Amygdala (tissue), 56 donors: ENCODE results near the gene SRSF9.
"Not testable (repeated sequence)": the region's sequence is repeated elsewhere in the genome, so short reads cannot be mapped to it uniquely, and the experiment has no call there.

Experiments
- DNase-seq, 56 donors: peaks; one replicate each; lab custom pipeline; 2025; lab: John Stamatoyannopoulos, UW

The SRSF9 gene, protein sequence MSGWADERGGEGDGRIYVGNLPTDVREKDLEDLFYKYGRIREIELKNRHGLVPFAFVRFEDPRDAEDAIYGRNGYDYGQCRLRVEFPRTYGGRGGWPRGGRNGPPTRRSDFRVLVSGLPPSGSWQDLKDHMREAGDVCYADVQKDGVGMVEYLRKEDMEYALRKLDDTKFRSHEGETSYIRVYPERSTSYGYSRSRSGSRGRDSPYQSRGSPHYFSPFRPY

GRCh38 chr12:120469450-120470149 lies at the start of gene SRSF9:
SRSF9 (minus strand) TSS chr12:120469748; CDS start chr12:120469609, 139 bp downstream.
- DNase-seq: peak; percentile 47 to 96 (median 90)

GRCh38 chr12:120519324-120519723 lies 49.8 kb upstream of the SRSF9 start:
- not testable (repeated sequence) for DNase-seq

GRCh38 chr12:120515496-120515895 lies 45.9 kb upstream of the SRSF9 start:
- DNase-seq: peak in 18 of 56 donors; percentile 3 to 63 (median 22)

DNA sequence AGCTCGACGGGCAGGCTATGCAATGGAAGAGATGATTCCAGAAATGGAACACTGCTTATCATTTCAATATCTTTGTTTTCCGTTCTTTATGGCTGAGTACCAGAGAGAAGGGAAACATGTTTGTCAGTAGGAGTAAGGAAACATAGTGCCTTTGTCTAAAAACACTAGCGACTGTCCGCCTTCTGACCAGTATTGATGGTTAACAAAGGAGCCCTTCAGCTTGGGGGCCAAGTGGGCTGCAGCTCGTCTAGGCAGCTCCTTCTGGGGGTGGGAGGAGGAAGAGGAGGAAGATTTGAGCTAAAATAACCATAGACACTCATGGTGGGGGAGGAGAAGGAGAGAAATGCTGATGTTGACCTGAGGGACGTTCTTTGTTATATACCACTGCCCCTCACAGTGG lies 44.5 kb upstream of the SRSF9 start:
- DNase-seq: peak in 39 of 56 donors; percentile 7 to 76 (median 35)

DNA sequence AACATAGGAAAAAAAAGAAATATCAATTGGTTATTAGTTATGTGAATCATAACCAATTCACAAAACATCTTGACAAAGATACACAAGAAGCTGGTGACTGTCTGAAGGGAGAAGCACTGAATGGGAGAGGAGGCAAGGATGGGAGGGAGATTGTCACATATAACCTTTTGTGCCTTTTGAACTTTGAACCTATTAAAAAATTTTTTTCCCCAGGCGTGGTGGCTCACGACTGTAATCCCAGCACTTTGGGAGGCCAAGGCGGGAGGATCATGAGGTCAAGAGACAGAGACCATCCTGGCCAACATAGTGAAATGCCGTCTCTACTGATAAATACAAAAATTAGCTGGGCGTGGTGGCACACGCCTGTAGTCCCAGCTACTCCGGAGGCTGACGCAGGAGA lies 39.0 kb upstream of the SRSF9 start:
- DNase-seq: no peak

- no peak for DNase-seq
Measured at GRCh38 chr12:120504587-120504986, 35.0 kb upstream of the SRSF9 start.

- DNase-seq: no peak
Measured at GRCh38 chr12:120500581-120500980, 31.0 kb upstream of the SRSF9 start.

DNA sequence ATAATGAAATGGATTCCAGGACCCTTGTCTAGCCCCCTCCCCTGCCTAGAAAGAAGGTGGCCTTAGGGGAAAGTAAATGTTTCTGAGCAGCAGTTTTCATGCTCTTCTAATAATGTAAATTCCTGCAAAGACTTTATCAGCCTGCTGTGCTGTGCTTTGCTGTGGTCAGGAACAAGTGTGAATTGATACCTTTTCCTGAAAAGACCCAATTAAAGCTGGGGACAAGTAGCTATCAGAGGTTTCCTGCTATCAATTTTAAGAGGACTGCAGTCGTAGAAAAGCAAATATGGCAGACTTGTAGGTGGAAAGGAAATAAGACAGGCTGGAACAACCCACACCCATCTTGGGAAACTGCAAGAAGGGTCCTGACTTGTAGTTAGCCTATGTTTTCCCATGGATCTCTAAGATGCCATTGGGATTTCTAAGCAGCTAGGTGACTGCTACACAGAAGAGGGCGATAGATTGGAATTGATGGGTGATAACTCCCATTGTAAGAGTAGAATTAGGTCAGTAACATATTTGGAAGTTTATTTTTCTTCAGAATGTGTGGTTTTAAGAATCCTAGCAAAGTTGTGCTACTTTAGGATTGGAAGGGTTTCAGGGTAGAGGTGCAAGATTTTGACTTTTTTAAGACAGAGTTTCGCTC lies 29.4 kb upstream of the SRSF9 start:
- no peak for DNase-seq

- DNase-seq: peak in 1 of 56 donors; percentile 2
Measured at GRCh38 chr12:120497524-120498150, 28.1 kb upstream of the SRSF9 start.

- peak in 54 of 56 donors; percentile 23 to 85 (median 66) for DNase-seq
Measured at GRCh38 chr12:120496413-120497340, 27.1 kb upstream of the SRSF9 start.

- DNase-seq: peak in 55 of 56 donors; percentile 52 to 97 (median 93)
Measured at GRCh38 chr12:120495731-120496412, 26.3 kb upstream of the SRSF9 start, which contains the start of gene DYNLL1. DYNLL1 (plus strand) TSS chr12:120496113; CDS start chr12:120496422, 309 bp downstream.

- no peak for DNase-seq
Measured at GRCh38 chr12:120495186-120495730, 25.7 kb upstream of the SRSF9 start.

GRCh38 chr12:120490833-120491512 lies 21.4 kb upstream of the SRSF9 start:
- peak in 19 of 56 donors; percentile 11 to 72 (median 24) for DNase-seq

GRCh38 chr12:120490325-120490724 lies 20.8 kb upstream of the SRSF9 start:
- DNase-seq: no peak

- DNase-seq: no peak
Measured at GRCh38 chr12:120489018-120489417, 19.5 kb upstream of the SRSF9 start.

GRCh38 chr12:120488057-120488640 lies 18.6 kb upstream of the SRSF9 start:
- peak in 16 of 56 donors; percentile 9 to 52 (median 26) for DNase-seq

DNA sequence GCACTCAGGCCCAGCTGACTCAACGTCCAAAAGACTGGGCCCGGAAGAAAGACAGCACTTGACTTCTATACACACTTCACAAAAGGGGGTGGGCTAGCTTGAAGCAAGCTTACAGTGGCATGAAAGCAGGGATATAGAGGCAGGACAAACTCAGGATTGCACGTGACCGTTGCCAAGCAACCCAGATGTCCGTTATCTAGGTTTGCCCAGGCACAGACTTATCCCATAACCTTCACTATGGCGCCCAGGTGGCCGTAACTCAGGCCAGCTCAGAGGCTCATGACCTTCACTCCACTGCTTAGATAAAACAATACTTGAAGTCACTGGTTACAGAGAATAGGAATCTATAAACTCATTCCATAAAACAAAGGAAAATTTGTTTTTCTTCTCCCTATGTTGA lies 18.0 kb upstream of the SRSF9 start:
- DNase-seq: peak in 1 of 56 donors; percentile 41
